ENCODE measurements around the gene TGFA. TPM values are rescaled to one million over a fixed set of nuclear protein-coding genes. Genes with fewer than 3 reads are reported as not detected.

TGFA gene
- total and polyA plus RNA-seq, 2 experiments from 2014 or later = 1.4 to 6.5 TPM

DNA sequence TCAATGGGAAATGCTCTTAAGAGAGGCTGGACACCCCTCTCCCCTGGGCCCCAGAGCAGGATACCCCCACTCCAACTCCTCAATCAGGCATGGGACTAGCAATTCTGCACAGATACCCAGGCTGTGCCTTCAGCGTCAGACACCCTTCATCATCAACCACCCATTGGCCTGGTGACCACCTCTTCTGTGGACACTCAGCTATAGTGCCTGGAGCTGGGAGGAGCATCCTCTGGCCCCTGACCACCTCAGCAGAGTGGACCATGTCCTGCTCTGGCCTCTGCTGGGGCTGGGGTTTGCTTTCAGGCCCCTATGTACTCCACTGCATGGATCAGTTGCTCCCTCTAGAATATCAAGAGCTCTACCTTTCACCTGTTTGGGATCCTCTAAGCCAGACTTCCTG is 35.1 kb downstream of the TGFA start:
- no peaks in the 10 kb centered on the region for H3K9me3 Mint-ChIP-seq
- Histone ChIP-seq H2AFZ (no peak overlapping the region), H3K36me3 (ENCODE audit: insufficient read depth) (no peaks in the 10 kb centered on the region), H3K4me3 (no peak overlapping the region), H3K4me1 (ENCODE audit: insufficient read depth) (no peaks in the 10 kb centered on the region; the same call in 1 of the 2 replicates), H3K27me3 (ENCODE audit: insufficient read depth) (no peaks in the 10 kb centered on the region), H3K27ac (ENCODE audit: low read depth) (no peak overlapping the region), H3K9me2 (ENCODE audit: insufficient read depth) (no peaks in the 10 kb centered on the region), H4K20me1 (replicated peaks; ENCODE audit: insufficient read depth) (no peaks in the 10 kb centered on the region; the same call in 1 of the 2 replicates), H3K79me2 (replicated peaks; ENCODE audit: insufficient read depth) (no peaks in the 10 kb centered on the region), H3K4me2 (no peak overlapping the region), H3F3A (replicated peaks; ENCODE audit: low read depth) (no peaks in the 10 kb centered on the region)
- no peak for DNase-seq (ENCODE audit: low spot score)
- peaks cover 9% of the 10 kb centered on the region for H3K27me3 Mint-ChIP-seq (ENCODE audit: insufficient read depth, low read depth, poor library complexity)
- no peak for ATAC-seq
- H3K4me1 Mint-ChIP-seq = peaks cover 16% of the 10 kb centered on the region
- TF ChIP-seq EZH2phosphoT487 (IDR thresholded peaks at IDR 0.05; ENCODE audit: unreplicated experiment) (no peak), ZNF114 (CRISPR knock-in tag; IDR thresholded peaks at IDR 0.05) (no peak), EZH2 (IDR thresholded peaks at IDR 0.05; ENCODE audit: low read depth, unreplicated experiment) (no peak), CREB1 (CRISPR knock-in tag; IDR thresholded peaks at IDR 0.05; ENCODE audit: low read depth) (no peak), JUNB (IDR thresholded peaks at IDR 0.05; ENCODE audit: unreplicated experiment) (no peak), STAT1 (IDR thresholded peaks at IDR 0.05; ENCODE audit: unreplicated experiment) (no peak), NANOG (IDR thresholded peaks at IDR 0.05; ENCODE audit: borderline replicate concordance) (no peak), ZNF331 (CRISPR knock-in tag; IDR thresholded peaks at IDR 0.05; ENCODE audit: low read depth) (no peak), POLR2AphosphoS5 (IDR thresholded peaks at IDR 0.05; ENCODE audit: low read depth) (no peak)
- TF ChIP-seq, protein P1, sequence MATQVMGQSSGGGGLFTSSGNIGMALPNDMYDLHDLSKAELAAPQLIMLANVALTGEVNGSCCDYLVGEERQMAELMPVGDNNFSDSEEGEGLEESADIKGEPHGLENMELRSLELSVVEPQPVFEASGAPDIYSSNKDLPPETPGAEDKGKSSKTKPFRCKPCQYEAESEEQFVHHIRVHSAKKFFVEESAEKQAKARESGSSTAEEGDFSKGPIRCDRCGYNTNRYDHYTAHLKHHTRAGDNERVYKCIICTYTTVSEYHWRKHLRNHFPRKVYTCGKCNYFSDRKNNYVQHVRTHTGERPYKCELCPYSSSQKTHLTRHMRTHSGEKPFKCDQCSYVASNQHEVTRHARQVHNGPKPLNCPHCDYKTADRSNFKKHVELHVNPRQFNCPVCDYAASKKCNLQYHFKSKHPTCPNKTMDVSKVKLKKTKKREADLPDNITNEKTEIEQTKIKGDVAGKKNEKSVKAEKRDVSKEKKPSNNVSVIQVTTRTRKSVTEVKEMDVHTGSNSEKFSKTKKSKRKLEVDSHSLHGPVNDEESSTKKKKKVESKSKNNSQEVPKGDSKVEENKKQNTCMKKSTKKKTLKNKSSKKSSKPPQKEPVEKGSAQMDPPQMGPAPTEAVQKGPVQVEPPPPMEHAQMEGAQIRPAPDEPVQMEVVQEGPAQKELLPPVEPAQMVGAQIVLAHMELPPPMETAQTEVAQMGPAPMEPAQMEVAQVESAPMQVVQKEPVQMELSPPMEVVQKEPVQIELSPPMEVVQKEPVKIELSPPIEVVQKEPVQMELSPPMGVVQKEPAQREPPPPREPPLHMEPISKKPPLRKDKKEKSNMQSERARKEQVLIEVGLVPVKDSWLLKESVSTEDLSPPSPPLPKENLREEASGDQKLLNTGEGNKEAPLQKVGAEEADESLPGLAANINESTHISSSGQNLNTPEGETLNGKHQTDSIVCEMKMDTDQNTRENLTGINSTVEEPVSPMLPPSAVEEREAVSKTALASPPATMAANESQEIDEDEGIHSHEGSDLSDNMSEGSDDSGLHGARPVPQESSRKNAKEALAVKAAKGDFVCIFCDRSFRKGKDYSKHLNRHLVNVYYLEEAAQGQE (IDR thresholded peaks at IDR 0.05; ENCODE audit: unreplicated experiment) = no peak
- TF ChIP-seq, protein P2, sequence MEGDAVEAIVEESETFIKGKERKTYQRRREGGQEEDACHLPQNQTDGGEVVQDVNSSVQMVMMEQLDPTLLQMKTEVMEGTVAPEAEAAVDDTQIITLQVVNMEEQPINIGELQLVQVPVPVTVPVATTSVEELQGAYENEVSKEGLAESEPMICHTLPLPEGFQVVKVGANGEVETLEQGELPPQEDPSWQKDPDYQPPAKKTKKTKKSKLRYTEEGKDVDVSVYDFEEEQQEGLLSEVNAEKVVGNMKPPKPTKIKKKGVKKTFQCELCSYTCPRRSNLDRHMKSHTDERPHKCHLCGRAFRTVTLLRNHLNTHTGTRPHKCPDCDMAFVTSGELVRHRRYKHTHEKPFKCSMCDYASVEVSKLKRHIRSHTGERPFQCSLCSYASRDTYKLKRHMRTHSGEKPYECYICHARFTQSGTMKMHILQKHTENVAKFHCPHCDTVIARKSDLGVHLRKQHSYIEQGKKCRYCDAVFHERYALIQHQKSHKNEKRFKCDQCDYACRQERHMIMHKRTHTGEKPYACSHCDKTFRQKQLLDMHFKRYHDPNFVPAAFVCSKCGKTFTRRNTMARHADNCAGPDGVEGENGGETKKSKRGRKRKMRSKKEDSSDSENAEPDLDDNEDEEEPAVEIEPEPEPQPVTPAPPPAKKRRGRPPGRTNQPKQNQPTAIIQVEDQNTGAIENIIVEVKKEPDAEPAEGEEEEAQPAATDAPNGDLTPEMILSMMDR (conservative IDR thresholded peaks at IDR 0.05; ENCODE audit: low read depth in 2 of 2) = no peak
- TF ChIP-seq, protein P3, sequence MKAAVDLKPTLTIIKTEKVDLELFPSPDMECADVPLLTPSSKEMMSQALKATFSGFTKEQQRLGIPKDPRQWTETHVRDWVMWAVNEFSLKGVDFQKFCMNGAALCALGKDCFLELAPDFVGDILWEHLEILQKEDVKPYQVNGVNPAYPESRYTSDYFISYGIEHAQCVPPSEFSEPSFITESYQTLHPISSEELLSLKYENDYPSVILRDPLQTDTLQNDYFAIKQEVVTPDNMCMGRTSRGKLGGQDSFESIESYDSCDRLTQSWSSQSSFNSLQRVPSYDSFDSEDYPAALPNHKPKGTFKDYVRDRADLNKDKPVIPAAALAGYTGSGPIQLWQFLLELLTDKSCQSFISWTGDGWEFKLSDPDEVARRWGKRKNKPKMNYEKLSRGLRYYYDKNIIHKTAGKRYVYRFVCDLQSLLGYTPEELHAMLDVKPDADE (IDR thresholded peaks at IDR 0.05) = no peak
- TF ChIP-seq, protein P4, sequence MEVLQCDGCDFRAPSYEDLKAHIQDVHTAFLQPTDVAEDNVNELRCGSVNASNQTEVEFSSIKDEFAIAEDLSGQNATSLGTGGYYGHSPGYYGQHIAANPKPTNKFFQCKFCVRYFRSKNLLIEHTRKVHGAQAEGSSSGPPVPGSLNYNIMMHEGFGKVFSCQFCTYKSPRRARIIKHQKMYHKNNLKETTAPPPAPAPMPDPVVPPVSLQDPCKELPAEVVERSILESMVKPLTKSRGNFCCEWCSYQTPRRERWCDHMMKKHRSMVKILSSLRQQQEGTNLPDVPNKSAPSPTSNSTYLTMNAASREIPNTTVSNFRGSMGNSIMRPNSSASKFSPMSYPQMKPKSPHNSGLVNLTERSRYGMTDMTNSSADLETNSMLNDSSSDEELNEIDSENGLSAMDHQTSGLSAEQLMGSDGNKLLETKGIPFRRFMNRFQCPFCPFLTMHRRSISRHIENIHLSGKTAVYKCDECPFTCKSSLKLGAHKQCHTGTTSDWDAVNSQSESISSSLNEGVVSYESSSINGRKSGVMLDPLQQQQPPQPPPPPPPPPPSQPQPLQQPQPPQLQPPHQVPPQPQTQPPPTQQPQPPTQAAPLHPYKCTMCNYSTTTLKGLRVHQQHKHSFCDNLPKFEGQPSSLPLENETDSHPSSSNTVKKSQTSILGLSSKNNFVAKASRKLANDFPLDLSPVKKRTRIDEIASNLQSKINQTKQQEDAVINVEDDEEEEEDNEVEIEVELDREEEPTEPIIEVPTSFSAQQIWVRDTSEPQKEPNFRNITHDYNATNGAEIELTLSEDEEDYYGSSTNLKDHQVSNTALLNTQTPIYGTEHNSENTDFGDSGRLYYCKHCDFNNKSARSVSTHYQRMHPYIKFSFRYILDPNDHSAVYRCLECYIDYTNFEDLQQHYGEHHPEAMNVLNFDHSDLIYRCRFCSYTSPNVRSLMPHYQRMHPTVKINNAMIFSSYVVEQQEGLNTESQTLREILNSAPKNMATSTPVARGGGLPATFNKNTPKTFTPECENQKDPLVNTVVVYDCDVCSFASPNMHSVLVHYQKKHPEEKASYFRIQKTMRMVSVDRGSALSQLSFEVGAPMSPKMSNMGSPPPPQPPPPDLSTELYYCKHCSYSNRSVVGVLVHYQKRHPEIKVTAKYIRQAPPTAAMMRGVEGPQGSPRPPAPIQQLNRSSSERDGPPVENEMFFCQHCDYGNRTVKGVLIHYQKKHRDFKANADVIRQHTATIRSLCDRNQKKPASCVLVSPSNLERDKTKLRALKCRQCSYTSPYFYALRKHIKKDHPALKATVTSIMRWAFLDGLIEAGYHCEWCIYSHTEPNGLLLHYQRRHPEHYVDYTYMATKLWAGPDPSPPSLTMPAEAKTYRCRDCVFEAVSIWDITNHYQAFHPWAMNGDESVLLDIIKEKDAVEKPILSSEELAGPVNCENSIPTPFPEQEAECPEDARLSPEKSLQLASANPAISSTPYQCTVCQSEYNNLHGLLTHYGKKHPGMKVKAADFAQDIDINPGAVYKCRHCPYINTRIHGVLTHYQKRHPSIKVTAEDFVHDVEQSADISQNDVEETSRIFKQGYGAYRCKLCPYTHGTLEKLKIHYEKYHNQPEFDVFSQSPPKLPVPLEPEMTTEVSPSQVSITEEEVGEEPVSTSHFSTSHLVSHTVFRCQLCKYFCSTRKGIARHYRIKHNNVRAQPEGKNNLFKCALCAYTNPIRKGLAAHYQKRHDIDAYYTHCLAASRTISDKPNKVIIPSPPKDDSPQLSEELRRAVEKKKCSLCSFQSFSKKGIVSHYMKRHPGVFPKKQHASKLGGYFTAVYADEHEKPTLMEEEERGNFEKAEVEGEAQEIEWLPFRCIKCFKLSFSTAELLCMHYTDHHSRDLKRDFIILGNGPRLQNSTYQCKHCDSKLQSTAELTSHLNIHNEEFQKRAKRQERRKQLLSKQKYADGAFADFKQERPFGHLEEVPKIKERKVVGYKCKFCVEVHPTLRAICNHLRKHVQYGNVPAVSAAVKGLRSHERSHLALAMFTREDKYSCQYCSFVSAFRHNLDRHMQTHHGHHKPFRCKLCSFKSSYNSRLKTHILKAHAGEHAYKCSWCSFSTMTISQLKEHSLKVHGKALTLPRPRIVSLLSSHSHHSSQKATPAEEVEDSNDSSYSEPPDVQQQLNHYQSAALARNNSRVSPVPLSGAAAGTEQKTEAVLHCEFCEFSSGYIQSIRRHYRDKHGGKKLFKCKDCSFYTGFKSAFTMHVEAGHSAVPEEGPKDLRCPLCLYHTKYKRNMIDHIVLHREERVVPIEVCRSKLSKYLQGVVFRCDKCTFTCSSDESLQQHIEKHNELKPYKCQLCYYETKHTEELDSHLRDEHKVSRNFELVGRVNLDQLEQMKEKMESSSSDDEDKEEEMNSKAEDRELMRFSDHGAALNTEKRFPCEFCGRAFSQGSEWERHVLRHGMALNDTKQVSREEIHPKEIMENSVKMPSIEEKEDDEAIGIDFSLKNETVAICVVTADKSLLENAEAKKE (CRISPR knock-in tag; IDR thresholded peaks at IDR 0.05) = no peak
- no peak overlapping the region for H3K4me3 Mint-ChIP-seq
- no peak overlapping the region for H3K27ac Mint-ChIP-seq
- H3K36me3 Mint-ChIP-seq (ENCODE audit: low read depth) = no peaks in the 10 kb centered on the region
